Measurements from ENCODE around the gene GALNT16.

- TF ChIP-seq EZH2 (IDR thresholded peaks at IDR 0.05) (no peak), POLR2AphosphoS5 (IDR thresholded peaks at IDR 0.05; ENCODE audit: borderline replicate concordance, low read depth, low read length) (no peak), FOXP2 (optimal IDR thresholded peaks at IDR 0.05; ENCODE audit: control extremely low read depth, extremely low read length, insufficient read depth) (no peak)
Observed at GRCh38 chr14:69398818-69399210, 138.9 kb downstream of the GALNT16 start.

Data from SK-N-MC (cell line).